Breast epithelium (tissue), 4 donors: ENCODE data around the gene PTPRU. TPM values are rescaled to one million over a fixed set of nuclear protein-coding genes. Genes with fewer than 3 reads are reported as not detected.

ENCODE experiments used
- DNase-seq, 2 donors: peaks; one replicate each; pipeline ENCODE4 v3.0.0-alpha.2; 2019; ENCODE audit warnings: low spot score in 2 of 2
- H3K27ac ChIP-seq, 2 donors: fragments of 200-600 bp; sonication (generic) in 1 of 2; one replicate each; pipeline ENCODE4 v1.5.1; 2016 to 2019; ENCODE audit warnings: mild to moderate bottlenecking in 1 of 2
- H3K27me3 ChIP-seq, 2 donors: fragments of 200-600 bp; sonication (generic) in 1 of 2; one replicate each; pipeline versions ENCODE4 v1.5.1 to v1.6.0; 2017 to 2019; ENCODE audit warnings: control low read depth in 1 of 2, mild to moderate bottlenecking in 1 of 2
- H3K36me3 ChIP-seq: fragments of 200-600 bp; one replicate; pipeline ENCODE4 v1.5.1; 2019
- H3K4me1 ChIP-seq, 2 donors: fragments of 200-600 bp; sonication (generic); one replicate each; pipeline ENCODE4 v1.5.1; 2016 to 2019; ENCODE audit warnings: control low read depth in 1 of 2
- H3K4me3 ChIP-seq, 3 donors: fragments of 200-600 bp; sonication (generic); 1 replicate in 2 of 3; 2 replicates in 1 of 3; pipeline ENCODE4 v1.5.1; 2016 to 2019; ENCODE audit warnings: mild to moderate bottlenecking in 3 of 3, moderate library complexity in 2 of 3
- H3K9me3 ChIP-seq, 2 donors: fragments of 200-600 bp; sonication (generic) in 1 of 2; one replicate each; pipeline ENCODE4 v1.5.1; 2016 to 2019; ENCODE audit warnings: control low read depth in 1 of 2
- CTCF ChIP-seq, 3 donors: fragments of 450-650 bp; IDR thresholded peaks; one replicate each; pipeline ENCODE4 v1.5.1; 2016 to 2017; ENCODE audit warnings: antibody characterized with exemption in 3 of 3, mild to moderate bottlenecking in 3 of 3, moderate library complexity in 3 of 3
- POLR2A ChIP-seq: fragments of 450-650 bp; IDR thresholded peaks from one replicate; pipeline ENCODE4 v1.6.1; 2016; ENCODE audit warnings: antibody characterized with exemption, mild to moderate bottlenecking, moderate library complexity
- POLR2AphosphoS5 ChIP-seq, 3 donors: sonication (generic); formaldehyde crosslinking; IDR thresholded peaks; one replicate each; pipeline ENCODE4 v1.6.1; 2017; ENCODE audit warnings: antibody characterized with exemption in 3 of 3
- intact Hi-C: fragments of 100-400 bp; cut with DNase I; formaldehyde crosslinking; loops from one replicate; pipeline ENCODE4 v1.15.1; 2023; ENCODE audit warnings: low total_unique reads
- total RNA-seq, 3 donors: library from RNA; depleted of rRNA; stranded (reverse); fragments of >200 nt; gene quantifications; one replicate each; pipeline ENCODE4 v1.1.0, GENCODE V29; 2016

Gene PTPRU
- total RNA-seq, 3 donors from 2014 or later, result 16.0 to 33.1 (median 32.5) TPM

- H3K27ac ChIP-seq, result peak overlapping the region in 1 of 2 donors; percentile 7
- H3K27me3 ChIP-seq, result no peaks in the 10 kb centered on the region
- no peaks in the 10 kb centered on the region for H3K36me3 ChIP-seq
- H3K9me3 ChIP-seq, result no peaks in the 10 kb centered on the region
- DNase-seq, result no peak
- peaks cover 0 to 12% of the 10 kb centered on the region in 2 donors for H3K4me1 ChIP-seq
- TF ChIP-seq POLR2A, result no peak
- no peak for TF ChIP-seq POLR2AphosphoS5 (IDR thresholded peaks at IDR 0.05)
- TF ChIP-seq CTCF (IDR thresholded peaks at IDR 0.05), result no peak
- no peak overlapping the region for H3K4me3 ChIP-seq
- intact Hi-C loops, result no loop called here
Measured at GRCh38 chr1:29243871-29244200, 7.5 kb downstream of the PTPRU start.

GRCh38 chr1:29245261-29245660, 8.9 kb downstream of the PTPRU start:
- H3K4me3 ChIP-seq, result no peak overlapping the region
- intact Hi-C loops, result no loop called here
- H3K27me3 ChIP-seq, result no peaks in the 10 kb centered on the region
- H3K27ac ChIP-seq, result no peak overlapping the region
- TF ChIP-seq POLR2AphosphoS5 (IDR thresholded peaks at IDR 0.05), result no peak
- no peak for DNase-seq
- no peaks in the 10 kb centered on the region for H3K4me1 ChIP-seq
- H3K36me3 ChIP-seq, result no peaks in the 10 kb centered on the region
- H3K9me3 ChIP-seq, result no peaks in the 10 kb centered on the region

GRCh38 chr1:29245876-29246275, 9.6 kb downstream of the PTPRU start:
- Histone ChIP-seq H3K36me3 (no peaks in the 10 kb centered on the region), H3K27me3 (no peaks in the 10 kb centered on the region), H3K27ac (no peak overlapping the region), H3K4me3 (no peak overlapping the region), H3K9me3 (no peaks in the 10 kb centered on the region), H3K4me1 (no peaks in the 10 kb centered on the region)
- intact Hi-C loops, result no loop called here
- no peak for DNase-seq
- no peak for TF ChIP-seq POLR2AphosphoS5 (IDR thresholded peaks at IDR 0.05)
- TF ChIP-seq POLR2A, result no peak
- TF ChIP-seq CTCF (IDR thresholded peaks at IDR 0.05), result peak in 2 of 3 donors; percentile 17 to 28

- no peaks in the 10 kb centered on the region for H3K9me3 ChIP-seq
- no peak overlapping the region for H3K27ac ChIP-seq
- H3K27me3 ChIP-seq, result no peaks in the 10 kb centered on the region
- no peaks in the 10 kb centered on the region for H3K4me1 ChIP-seq
- no peak overlapping the region for H3K4me3 ChIP-seq
- TF ChIP-seq POLR2A, result no peak
- TF ChIP-seq CTCF (IDR thresholded peaks at IDR 0.05), result no peak
- no peak for TF ChIP-seq POLR2AphosphoS5 (IDR thresholded peaks at IDR 0.05)
- intact Hi-C loops, result no loop called here
- H3K36me3 ChIP-seq, result no peaks in the 10 kb centered on the region
- no peak for DNase-seq
Measured at GRCh38 chr1:29247044-29247443, 10.7 kb downstream of the PTPRU start.

- intact Hi-C loops, result no loop called here
- TF ChIP-seq CTCF (IDR thresholded peaks at IDR 0.05) (no peak), POLR2AphosphoS5 (IDR thresholded peaks at IDR 0.05) (no peak), POLR2A (no peak)
- Histone ChIP-seq H3K27me3 (no peaks in the 10 kb centered on the region), H3K36me3 (no peaks in the 10 kb centered on the region), H3K4me3 (no peak overlapping the region), H3K4me1 (no peaks in the 10 kb centered on the region), H3K9me3 (no peaks in the 10 kb centered on the region), H3K27ac (no peak overlapping the region)
- DNase-seq, result no peak
Measured at GRCh38 chr1:29247571-29248273, 11.4 kb downstream of the PTPRU start.

GRCh38 chr1:29248409-29248808, 12.1 kb downstream of the PTPRU start:
- Histone ChIP-seq H3K4me1 (no peaks in the 10 kb centered on the region), H3K9me3 (no peaks in the 10 kb centered on the region), H3K36me3 (no peaks in the 10 kb centered on the region), H3K27ac (no peak overlapping the region), H3K27me3 (no peaks in the 10 kb centered on the region), H3K4me3 (no peak overlapping the region)
- no peak for DNase-seq
- TF ChIP-seq POLR2AphosphoS5 (IDR thresholded peaks at IDR 0.05) (no peak), CTCF (IDR thresholded peaks at IDR 0.05) (no peak), POLR2A (no peak)
- intact Hi-C loops, result no loop called here
